ENCODE data around the gene ZBTB20.

Gene ZBTB20

GRCh38 chr3:114319453-114319852 lies 827.6 kb downstream of the ZBTB20 start:
- Histone ChIP-seq H3K27ac (ENCODE audit: low read depth, low read length) (no peak overlapping the region), H3K27me3 (ENCODE audit: control insufficient read depth in 5 of 5, insufficient read depth in 4 of 5, low read length in 5 of 5) (no peaks in the 10 kb centered on the region), H3K4me1 (ENCODE audit: control insufficient read depth in 5 of 5, insufficient read depth in 5 of 5, low read length in 5 of 5) (peaks cover 0 to 11% (median 4%) of the 10 kb centered on the region in 5 donors), H3K9ac (ENCODE audit: low read length in 5 of 5) (no peak overlapping the region), H3K4me3 (ENCODE audit: low read depth in 1 of 5, low read length in 5 of 5) (no peak overlapping the region), H3K9me3 (ENCODE audit: control insufficient read depth in 5 of 5, low read length in 5 of 5) (no peaks in the 10 kb centered on the region), H3K36me3 (ENCODE audit: control insufficient read depth in 5 of 5, insufficient read depth in 5 of 5, low read length in 5 of 5) (peaks cover 2 to 13% (median 12%) of the 10 kb centered on the region in 5 donors)

GRCh38 chr3:114318295-114318694 lies 828.8 kb downstream of the ZBTB20 start:
- no peaks in the 10 kb centered on the region for H3K9me3 ChIP-seq (ENCODE audit: control insufficient read depth in 5 of 5, low read length in 5 of 5)
- H3K9ac ChIP-seq (ENCODE audit: low read length in 5 of 5): no peak overlapping the region
- no peak overlapping the region for H3K27ac ChIP-seq (ENCODE audit: low read depth, low read length)
- H3K36me3 ChIP-seq (ENCODE audit: control insufficient read depth in 5 of 5, insufficient read depth in 5 of 5, low read length in 5 of 5): peaks cover 2 to 14% (median 9%) of the 10 kb centered on the region in 5 donors
- H3K27me3 ChIP-seq (ENCODE audit: control insufficient read depth in 5 of 5, insufficient read depth in 4 of 5, low read length in 5 of 5): no peaks in the 10 kb centered on the region
- H3K4me3 ChIP-seq (ENCODE audit: low read depth in 1 of 5, low read length in 5 of 5): no peak overlapping the region
- H3K4me1 ChIP-seq (ENCODE audit: control insufficient read depth in 5 of 5, insufficient read depth in 5 of 5, low read length in 5 of 5): peaks cover 0 to 11% (median 4%) of the 10 kb centered on the region in 5 donors

GRCh38 chr3:114314282-114314681 lies 832.8 kb downstream of the ZBTB20 start:
- Histone ChIP-seq H3K36me3 (ENCODE audit: control insufficient read depth in 5 of 5, insufficient read depth in 5 of 5, low read length in 5 of 5) (peaks cover 2 to 10% (median 9%) of the 10 kb centered on the region in 5 donors), H3K9me3 (ENCODE audit: control insufficient read depth in 5 of 5, low read length in 5 of 5) (no peaks in the 10 kb centered on the region), H3K27me3 (ENCODE audit: control insufficient read depth in 5 of 5, insufficient read depth in 4 of 5, low read length in 5 of 5) (no peaks in the 10 kb centered on the region), H3K4me3 (ENCODE audit: low read depth in 1 of 5, low read length in 5 of 5) (no peak overlapping the region), H3K4me1 (ENCODE audit: control insufficient read depth in 5 of 5, insufficient read depth in 5 of 5, low read length in 5 of 5) (peaks cover 0 to 4% (median 1%) of the 10 kb centered on the region in 5 donors), H3K27ac (ENCODE audit: low read depth, low read length) (no peak overlapping the region), H3K9ac (ENCODE audit: low read length in 5 of 5) (no peak overlapping the region)

GRCh38 chr3:114313426-114313825 lies 833.7 kb downstream of the ZBTB20 start:
- no peak overlapping the region for H3K27ac ChIP-seq (ENCODE audit: low read depth, low read length)
- peaks cover 2 to 10% (median 9%) of the 10 kb centered on the region in 5 donors for H3K36me3 ChIP-seq (ENCODE audit: control insufficient read depth in 5 of 5, insufficient read depth in 5 of 5, low read length in 5 of 5)
- no peaks in the 10 kb centered on the region for H3K4me1 ChIP-seq (ENCODE audit: control insufficient read depth in 5 of 5, insufficient read depth in 5 of 5, low read length in 5 of 5)
- no peak overlapping the region for H3K4me3 ChIP-seq (ENCODE audit: low read depth in 1 of 5, low read length in 5 of 5)
- no peak overlapping the region for H3K9ac ChIP-seq (ENCODE audit: low read length in 5 of 5)
- H3K9me3 ChIP-seq (ENCODE audit: control insufficient read depth in 5 of 5, low read length in 5 of 5): no peaks in the 10 kb centered on the region
- H3K27me3 ChIP-seq (ENCODE audit: control insufficient read depth in 5 of 5, insufficient read depth in 4 of 5, low read length in 5 of 5): no peaks in the 10 kb centered on the region

- Histone ChIP-seq H3K9ac (ENCODE audit: low read length in 5 of 5) (no peak overlapping the region), H3K9me3 (ENCODE audit: control insufficient read depth in 5 of 5, low read length in 5 of 5) (no peaks in the 10 kb centered on the region), H3K27ac (ENCODE audit: low read depth, low read length) (no peak overlapping the region), H3K4me3 (ENCODE audit: low read depth in 1 of 5, low read length in 5 of 5) (no peak overlapping the region), H3K4me1 (ENCODE audit: control insufficient read depth in 5 of 5, insufficient read depth in 5 of 5, low read length in 5 of 5) (no peaks in the 10 kb centered on the region), H3K36me3 (ENCODE audit: control insufficient read depth in 5 of 5, insufficient read depth in 5 of 5, low read length in 5 of 5) (peaks cover 0 to 9% (median 2%) of the 10 kb centered on the region in 5 donors), H3K27me3 (ENCODE audit: control insufficient read depth in 5 of 5, insufficient read depth in 4 of 5, low read length in 5 of 5) (no peaks in the 10 kb centered on the region)
Observed at GRCh38 chr3:114310695-114311094, 836.4 kb downstream of the ZBTB20 start.

- no peaks in the 10 kb centered on the region for H3K9me3 ChIP-seq (ENCODE audit: control insufficient read depth in 5 of 5, low read length in 5 of 5)
- H3K27ac ChIP-seq (ENCODE audit: low read depth, low read length): no peak overlapping the region
- no peak overlapping the region for H3K9ac ChIP-seq (ENCODE audit: low read length in 5 of 5)
- no peaks in the 10 kb centered on the region for H3K4me1 ChIP-seq (ENCODE audit: control insufficient read depth in 5 of 5, insufficient read depth in 5 of 5, low read length in 5 of 5)
- H3K36me3 ChIP-seq (ENCODE audit: control insufficient read depth in 5 of 5, insufficient read depth in 5 of 5, low read length in 5 of 5): peaks cover 0 to 3% (median 0%) of the 10 kb centered on the region in 5 donors
- H3K27me3 ChIP-seq (ENCODE audit: control insufficient read depth in 5 of 5, insufficient read depth in 4 of 5, low read length in 5 of 5): no peaks in the 10 kb centered on the region
- H3K4me3 ChIP-seq (ENCODE audit: low read depth in 1 of 5, low read length in 5 of 5): no peak overlapping the region
Observed at GRCh38 chr3:114308830-114309229, 838.3 kb downstream of the ZBTB20 start.

- Histone ChIP-seq H3K27me3 (ENCODE audit: control insufficient read depth in 5 of 5, insufficient read depth in 4 of 5, low read length in 5 of 5) (no peaks in the 10 kb centered on the region), H3K4me3 (ENCODE audit: low read depth in 1 of 5, low read length in 5 of 5) (no peak overlapping the region), H3K36me3 (ENCODE audit: control insufficient read depth in 5 of 5, insufficient read depth in 5 of 5, low read length in 5 of 5) (no peaks in the 10 kb centered on the region), H3K4me1 (ENCODE audit: control insufficient read depth in 5 of 5, insufficient read depth in 5 of 5, low read length in 5 of 5) (no peaks in the 10 kb centered on the region), H3K9me3 (ENCODE audit: control insufficient read depth in 5 of 5, low read length in 5 of 5) (no peaks in the 10 kb centered on the region), H3K27ac (ENCODE audit: low read depth, low read length) (no peak overlapping the region), H3K9ac (ENCODE audit: low read length in 5 of 5) (no peak overlapping the region)
Observed at GRCh38 chr3:114308377-114308776, 838.7 kb downstream of the ZBTB20 start.

- Histone ChIP-seq H3K36me3 (ENCODE audit: control insufficient read depth in 5 of 5, insufficient read depth in 5 of 5, low read length in 5 of 5) (no peaks in the 10 kb centered on the region), H3K9ac (ENCODE audit: low read length in 5 of 5) (no peak overlapping the region), H3K9me3 (ENCODE audit: control insufficient read depth in 5 of 5, low read length in 5 of 5) (no peaks in the 10 kb centered on the region), H3K27ac (ENCODE audit: low read depth, low read length) (no peak overlapping the region), H3K4me3 (ENCODE audit: low read depth in 1 of 5, low read length in 5 of 5) (no peak overlapping the region), H3K27me3 (ENCODE audit: control insufficient read depth in 5 of 5, insufficient read depth in 4 of 5, low read length in 5 of 5) (no peaks in the 10 kb centered on the region), H3K4me1 (ENCODE audit: control insufficient read depth in 5 of 5, insufficient read depth in 5 of 5, low read length in 5 of 5) (no peaks in the 10 kb centered on the region)
Observed at GRCh38 chr3:114307832-114308231, 839.3 kb downstream of the ZBTB20 start.

GRCh38 chr3:114307222-114307830 lies 839.8 kb downstream of the ZBTB20 start:
- H3K4me1 ChIP-seq (ENCODE audit: control insufficient read depth in 5 of 5, insufficient read depth in 5 of 5, low read length in 5 of 5): no peaks in the 10 kb centered on the region
- no peak overlapping the region for H3K27ac ChIP-seq (ENCODE audit: low read depth, low read length)
- no peaks in the 10 kb centered on the region for H3K27me3 ChIP-seq (ENCODE audit: control insufficient read depth in 5 of 5, insufficient read depth in 4 of 5, low read length in 5 of 5)
- H3K9ac ChIP-seq (ENCODE audit: low read length in 5 of 5): no peak overlapping the region
- H3K9me3 ChIP-seq (ENCODE audit: control insufficient read depth in 5 of 5, low read length in 5 of 5): no peaks in the 10 kb centered on the region
- H3K36me3 ChIP-seq (ENCODE audit: control insufficient read depth in 5 of 5, insufficient read depth in 5 of 5, low read length in 5 of 5): no peaks in the 10 kb centered on the region
- no peak overlapping the region for H3K4me3 ChIP-seq (ENCODE audit: low read depth in 1 of 5, low read length in 5 of 5)

GRCh38 chr3:114299941-114300624 lies 847.0 kb downstream of the ZBTB20 start:
- Histone ChIP-seq H3K9me3 (ENCODE audit: control insufficient read depth in 5 of 5, low read length in 5 of 5) (no peaks in the 10 kb centered on the region), H3K4me1 (ENCODE audit: control insufficient read depth in 5 of 5, insufficient read depth in 5 of 5, low read length in 5 of 5) (no peaks in the 10 kb centered on the region), H3K27me3 (ENCODE audit: control insufficient read depth in 5 of 5, insufficient read depth in 4 of 5, low read length in 5 of 5) (no peaks in the 10 kb centered on the region), H3K4me3 (ENCODE audit: low read depth in 1 of 5, low read length in 5 of 5) (no peak overlapping the region), H3K27ac (ENCODE audit: low read depth, low read length) (no peak overlapping the region), H3K36me3 (ENCODE audit: control insufficient read depth in 5 of 5, insufficient read depth in 5 of 5, low read length in 5 of 5) (no peaks in the 10 kb centered on the region), H3K9ac (ENCODE audit: low read length in 5 of 5) (no peak overlapping the region)
